ENCODE results near the gene DAB2IP.

- TF ChIP-seq CTCF (IDR thresholded peaks at IDR 0.05; ENCODE audit: insufficient read depth, low read depth, low read length), result no peak
- TF ChIP-seq EZH2 (IDR thresholded peaks at IDR 0.05; ENCODE audit: insufficient read depth, low read length), result no peak
Measured at GRCh38 chr9:121764371-121764730, 112.9 kb downstream of the DAB2IP start.
